GM18502 (cell line): Measurements from ENCODE around the gene SERPINA9.
"Not testable (repeated sequence)": the region's sequence is repeated elsewhere in the genome, so short reads cannot be mapped to it uniquely, and the experiment has no call there.

ENCODE experiments used
- ATAC-seq: cut with Tn5 transposase; IDR thresholded peaks from one replicate; pipeline ENCODE4 v1.9.1; 2021; ENCODE audit warnings: mild to moderate bottlenecking; ENCODE audit not compliant: unreplicated experiment, poor library complexity

SERPINA9 gene, protein sequence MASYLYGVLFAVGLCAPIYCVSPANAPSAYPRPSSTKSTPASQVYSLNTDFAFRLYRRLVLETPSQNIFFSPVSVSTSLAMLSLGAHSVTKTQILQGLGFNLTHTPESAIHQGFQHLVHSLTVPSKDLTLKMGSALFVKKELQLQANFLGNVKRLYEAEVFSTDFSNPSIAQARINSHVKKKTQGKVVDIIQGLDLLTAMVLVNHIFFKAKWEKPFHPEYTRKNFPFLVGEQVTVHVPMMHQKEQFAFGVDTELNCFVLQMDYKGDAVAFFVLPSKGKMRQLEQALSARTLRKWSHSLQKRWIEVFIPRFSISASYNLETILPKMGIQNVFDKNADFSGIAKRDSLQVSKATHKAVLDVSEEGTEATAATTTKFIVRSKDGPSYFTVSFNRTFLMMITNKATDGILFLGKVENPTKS

DNA sequence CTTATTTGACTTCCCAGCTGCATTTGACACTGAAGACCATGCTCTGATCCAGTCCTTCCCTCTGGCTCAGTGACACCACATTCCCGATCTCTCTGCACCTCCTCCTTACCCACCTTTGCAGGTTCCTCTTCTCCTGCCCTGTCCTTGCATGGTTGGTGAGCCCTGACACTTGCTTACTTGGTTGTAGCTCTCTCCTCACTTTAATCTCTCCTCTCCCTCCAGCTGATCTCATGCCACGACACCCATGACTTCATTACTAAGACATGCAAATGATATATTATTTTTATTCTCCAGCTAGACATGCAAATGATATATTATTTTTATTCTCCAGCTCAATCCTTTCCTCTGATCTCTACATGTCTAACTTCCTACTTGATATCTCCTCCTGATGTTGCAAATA lies at the start of gene SERPINA9:
Gene SERPINA9, minus strand, starts transcription at position 175 of the 400 bp plus-strand sequence. CDS start 6,357 bp downstream, outside the sequence.
- ATAC-seq = no peak

DNA sequence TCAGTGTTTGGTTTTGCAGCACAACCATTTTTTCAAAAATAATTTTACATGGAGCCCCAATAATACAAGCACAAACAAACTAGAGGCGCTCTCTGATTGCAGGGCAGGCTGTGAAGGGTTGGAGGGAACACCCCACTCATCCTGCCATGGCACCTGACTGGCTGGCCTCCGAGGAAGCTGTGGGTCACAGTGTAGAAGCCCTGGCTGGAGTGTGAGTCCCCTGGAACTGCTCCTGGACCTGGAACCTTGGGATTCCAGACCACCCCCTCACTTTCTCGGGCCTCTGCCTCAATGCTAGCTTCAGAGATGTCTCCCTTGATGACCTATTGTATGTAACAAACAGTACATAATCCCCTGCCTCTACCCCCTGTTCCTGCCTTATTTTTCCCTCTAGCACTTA lies 48.1 kb upstream of the SERPINA9 start:
- ATAC-seq = no peak

DNA sequence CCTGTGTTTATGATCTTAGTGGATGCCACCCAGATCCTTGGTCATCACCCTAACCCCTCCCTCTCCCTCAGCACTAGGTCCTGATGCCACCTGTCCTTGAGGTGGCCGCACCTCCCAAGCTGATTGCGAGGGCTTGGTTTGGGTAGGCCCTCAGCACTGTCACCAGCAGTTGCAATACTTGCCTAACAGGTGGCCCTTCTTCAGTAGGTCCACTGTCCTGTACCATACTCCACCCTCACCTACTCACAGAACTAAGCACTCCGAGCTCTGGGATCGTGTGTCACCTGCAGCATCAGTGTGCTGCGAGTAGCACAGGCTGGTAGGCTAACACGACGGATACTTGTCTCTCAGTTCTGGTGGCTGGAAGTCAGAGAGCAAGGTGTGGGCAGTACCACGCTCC lies 47.3 kb upstream of the SERPINA9 start:
- ATAC-seq = no peak

DNA sequence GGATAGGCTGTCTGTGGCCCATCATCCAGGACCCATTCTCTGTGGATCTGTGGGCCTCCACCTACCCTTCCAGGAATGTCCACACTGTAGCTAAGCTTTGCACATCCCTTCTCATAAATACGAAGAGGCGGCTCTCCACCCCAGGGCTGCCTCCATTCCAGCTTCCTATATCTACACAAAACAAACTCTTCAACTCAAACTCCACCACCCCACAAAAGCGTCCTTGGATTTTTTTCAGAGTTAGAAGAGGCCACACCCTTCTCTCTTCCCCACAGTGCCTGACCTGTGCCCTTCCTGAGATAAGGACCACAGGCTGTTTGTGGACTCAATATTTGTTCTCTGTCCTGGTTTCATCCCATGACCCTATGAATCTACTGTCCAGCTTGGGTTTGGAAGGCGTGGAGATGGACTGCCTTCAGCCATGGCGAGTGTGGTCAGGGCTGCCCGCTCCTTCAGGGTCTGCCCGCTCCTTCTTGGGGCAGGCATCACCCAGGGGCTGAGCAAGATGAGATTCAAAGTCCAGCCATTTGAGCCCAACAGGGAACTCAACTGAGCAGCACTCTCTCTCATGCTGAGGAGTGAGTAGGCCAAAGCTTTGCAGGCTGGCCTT lies 46.2 kb upstream of the SERPINA9 start:
- ATAC-seq = no peak

DNA sequence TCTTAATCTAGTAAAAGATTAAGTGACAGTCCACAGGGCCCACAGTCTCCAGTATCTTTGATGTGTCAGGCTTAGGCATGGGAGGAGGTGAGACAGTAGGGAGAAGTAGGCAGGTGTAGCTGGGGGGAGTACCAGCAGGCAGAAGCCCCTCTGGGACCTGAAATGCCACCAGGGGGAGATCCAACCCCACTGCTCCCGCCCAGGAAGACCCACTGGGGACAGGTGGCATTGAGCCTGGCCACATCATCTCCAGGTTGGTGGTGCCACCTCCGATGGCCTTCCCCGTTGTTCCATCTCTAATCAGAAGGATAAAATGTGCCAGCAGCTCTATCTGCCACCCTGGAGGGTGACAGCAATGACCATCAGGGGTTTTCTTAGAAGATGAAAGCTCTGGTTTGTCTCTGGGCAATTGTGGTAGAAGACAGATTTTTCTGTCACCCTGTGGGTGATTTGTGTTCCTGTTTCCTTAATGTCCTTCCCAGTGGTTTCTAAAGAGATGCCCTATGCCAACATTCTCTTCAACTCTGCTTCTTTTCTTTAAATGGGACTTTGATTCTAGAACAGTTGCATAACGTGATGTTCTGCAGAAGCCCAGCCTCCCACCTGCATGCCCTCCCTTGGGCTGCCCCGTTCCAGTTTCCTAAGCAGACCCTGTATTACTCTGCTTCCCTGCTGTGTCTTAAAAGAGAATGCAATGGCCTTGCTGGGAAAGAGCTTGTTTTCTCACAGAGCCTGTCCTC lies 45.5 kb upstream of the SERPINA9 start:
- no peak for ATAC-seq

DNA sequence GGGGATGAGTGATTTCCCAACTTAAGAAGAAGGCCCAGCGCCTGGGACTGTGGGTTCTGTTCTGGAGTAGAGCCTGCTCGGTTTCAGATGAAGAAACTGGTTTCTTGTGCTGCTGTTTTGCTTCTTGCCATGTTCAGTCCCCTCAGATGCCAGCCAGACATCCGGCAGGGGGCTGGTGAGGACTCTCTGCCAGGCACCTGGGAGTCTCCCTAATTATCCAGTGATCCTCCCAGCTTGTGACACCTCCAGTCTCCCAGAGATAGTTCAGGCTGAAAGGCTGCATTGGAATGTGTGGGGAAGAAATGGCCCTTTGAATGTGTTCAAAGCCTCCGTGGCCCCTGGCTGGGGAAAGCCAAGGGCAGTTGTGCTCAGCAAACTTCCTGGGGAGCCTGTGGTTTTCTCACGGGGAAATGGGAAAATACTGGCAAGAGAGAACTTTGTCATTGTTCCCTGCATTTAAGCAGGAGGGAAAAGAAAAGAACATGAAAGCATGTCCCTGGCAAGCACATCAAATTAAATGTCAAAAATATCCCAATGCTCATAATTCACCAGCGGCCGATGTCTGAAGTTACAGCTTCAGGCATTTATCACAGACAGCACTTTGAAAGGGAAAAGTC lies 41.8 kb upstream of the SERPINA9 start:
- ATAC-seq = no peak

DNA sequence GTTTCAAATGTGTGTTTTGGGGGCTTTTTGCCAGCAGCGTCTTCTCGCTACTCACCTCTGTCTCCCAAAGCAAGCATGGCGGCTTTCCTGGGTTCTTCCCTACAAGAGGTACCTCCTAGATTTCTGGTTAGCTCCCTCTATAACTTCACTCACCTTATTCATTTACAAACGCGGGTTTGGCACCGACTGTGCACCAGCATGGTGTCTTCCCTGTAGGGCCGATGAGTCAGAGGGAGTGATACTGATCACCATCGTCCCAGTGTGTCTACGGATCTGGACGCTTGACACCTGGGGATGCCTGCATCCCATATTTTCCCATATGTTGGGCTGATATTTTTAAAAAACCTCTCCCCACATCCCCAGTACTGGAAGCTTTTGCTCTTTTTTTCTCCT lies 41.2 kb upstream of the SERPINA9 start:
- ATAC-seq = no peak

DNA sequence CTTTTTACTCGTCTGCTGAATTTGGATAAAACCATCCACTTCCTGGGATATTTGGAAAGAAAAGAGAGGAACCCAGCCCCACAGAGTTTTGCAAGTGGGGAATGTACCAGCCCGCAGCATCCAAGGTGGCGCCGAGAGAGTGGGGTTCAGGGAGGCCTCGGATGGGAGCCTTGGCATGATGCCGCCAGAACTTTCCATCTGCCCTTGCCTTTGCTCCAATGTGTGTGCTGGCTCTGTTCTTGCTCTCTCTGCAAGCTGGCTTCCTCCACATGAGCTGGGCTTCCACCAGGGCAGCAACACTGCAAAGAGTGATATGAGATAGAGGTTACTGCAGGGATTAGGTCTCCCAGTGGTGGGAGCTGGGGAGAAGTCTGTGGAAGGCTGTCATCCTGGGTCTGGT lies 39.9 kb upstream of the SERPINA9 start:
- ATAC-seq = no peak

DNA sequence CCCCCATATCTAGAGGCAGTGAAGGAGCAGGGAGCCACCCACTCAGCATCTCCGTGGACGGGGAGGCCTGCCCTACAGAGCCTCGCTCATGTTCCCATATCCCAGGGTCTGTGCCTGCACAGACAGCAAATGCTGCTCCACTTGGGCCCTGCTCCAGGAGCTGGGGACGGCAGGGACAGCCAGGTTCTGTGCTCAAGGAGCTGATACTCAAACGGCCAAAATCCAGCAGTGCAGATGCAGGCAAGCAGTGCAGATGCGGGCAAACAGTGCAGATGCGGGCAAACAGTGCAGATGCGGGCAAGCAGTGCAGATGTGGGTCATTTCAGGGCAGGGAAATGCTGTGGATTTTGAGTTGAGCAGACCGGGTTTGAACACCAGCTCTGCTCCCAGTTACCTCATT lies 39.4 kb upstream of the SERPINA9 start:
- ATAC-seq = no peak

DNA sequence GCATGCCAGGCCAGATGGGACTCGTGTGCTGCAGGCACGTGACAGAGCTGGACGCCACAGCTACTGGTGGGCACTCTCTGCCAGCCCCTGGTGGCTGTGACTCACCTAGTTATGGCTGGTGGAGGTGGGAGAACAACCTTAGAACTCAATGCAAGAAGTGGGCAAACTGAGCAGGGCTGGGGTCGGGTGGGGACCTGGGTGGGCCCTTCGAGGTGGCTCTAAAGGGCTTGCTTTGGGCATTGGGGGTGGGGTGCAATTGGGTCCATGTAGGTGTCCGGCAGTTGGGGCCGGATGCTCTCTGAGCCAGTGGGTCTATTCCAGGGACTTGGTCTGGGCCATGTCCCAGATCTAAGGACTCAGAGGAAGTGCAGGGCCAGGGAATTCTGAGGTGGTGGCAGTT lies 38.4 kb upstream of the SERPINA9 start:
- ATAC-seq = no peak

DNA sequence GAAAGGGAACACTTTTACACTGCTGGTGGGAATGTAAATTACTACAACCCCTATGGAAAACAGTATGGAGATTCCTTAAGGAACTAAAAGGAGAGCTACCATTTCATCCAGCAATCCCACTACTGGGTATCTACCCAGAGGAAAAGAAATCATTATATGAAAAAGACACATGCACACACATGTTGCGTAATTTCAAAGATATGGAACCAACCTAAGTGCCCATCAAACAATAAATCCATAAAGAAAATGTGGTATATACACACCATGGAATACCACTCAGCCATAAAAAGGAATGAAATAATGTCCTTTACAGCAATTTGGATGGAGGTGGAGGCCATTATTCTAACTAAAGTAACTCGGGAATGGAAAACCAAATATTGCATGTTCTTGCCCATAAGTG lies 34.5 kb upstream of the SERPINA9 start:
- ATAC-seq = not testable (repeated sequence)

DNA sequence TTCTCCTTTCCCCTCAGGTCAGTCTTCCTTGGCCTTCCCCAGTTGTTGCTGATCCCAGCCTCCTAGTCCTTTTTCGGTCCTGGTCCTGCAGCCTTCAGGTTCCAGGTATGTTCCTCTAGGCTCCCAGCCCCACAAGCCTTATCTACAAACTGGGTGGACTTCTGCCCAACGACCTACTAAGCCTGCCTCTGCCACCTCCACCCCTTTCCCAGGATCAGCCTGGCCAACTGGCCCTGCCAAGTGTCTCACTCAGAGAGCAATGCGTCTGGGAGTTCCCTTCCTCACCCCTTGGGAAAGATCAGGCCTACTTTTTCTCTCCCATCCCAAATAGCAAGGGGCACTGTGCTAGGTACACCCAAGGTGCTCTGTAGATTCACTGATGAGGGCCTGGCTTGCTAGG lies 33.4 kb upstream of the SERPINA9 start, which contains the start of gene SERPINA12:
Gene SERPINA12, minus strand, starts transcription at position 114 of the 400 bp plus-strand sequence. CDS start 11,072 bp downstream, outside the sequence.
- ATAC-seq = no peak

DNA sequence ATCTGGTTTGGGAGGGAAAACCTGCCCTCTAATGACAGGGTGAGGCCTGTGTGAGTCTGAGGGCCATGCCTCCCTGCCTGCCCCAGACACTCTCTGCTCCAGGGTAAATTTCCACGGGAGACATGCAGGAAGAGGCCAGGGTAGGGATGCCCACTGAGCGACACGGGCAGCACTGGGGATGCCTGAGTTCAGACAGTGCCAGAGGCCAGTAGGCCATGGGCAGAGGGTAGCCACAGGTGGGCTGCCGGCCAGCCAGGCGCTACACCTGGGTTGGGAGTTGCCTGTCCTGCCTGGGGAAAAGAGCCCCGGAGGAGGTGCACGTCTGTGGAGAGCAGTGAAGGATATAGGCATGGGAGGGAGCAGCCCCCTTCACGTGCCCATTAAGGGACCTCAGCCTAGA lies 29.6 kb upstream of the SERPINA9 start:
- ATAC-seq = no peak

DNA sequence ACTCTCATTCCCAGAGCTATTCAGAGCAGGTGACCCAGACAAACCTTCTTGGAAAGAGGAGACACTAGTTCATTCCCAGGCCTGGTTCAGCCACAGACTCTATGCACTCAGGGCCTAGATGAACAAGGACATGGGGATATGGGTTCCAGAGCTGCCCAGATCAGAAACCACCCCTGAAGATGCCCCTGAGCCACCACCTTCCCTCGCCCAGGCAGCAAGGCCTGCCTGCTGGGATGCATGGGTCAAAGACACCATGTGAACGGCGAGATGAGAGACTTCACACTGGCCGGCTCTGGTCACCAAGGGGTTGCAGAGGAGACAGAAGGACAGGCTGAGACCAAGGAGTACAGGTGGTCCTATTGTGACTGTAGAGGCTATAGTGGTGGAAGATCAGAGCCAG lies 29.2 kb upstream of the SERPINA9 start:
- no peak for ATAC-seq

DNA sequence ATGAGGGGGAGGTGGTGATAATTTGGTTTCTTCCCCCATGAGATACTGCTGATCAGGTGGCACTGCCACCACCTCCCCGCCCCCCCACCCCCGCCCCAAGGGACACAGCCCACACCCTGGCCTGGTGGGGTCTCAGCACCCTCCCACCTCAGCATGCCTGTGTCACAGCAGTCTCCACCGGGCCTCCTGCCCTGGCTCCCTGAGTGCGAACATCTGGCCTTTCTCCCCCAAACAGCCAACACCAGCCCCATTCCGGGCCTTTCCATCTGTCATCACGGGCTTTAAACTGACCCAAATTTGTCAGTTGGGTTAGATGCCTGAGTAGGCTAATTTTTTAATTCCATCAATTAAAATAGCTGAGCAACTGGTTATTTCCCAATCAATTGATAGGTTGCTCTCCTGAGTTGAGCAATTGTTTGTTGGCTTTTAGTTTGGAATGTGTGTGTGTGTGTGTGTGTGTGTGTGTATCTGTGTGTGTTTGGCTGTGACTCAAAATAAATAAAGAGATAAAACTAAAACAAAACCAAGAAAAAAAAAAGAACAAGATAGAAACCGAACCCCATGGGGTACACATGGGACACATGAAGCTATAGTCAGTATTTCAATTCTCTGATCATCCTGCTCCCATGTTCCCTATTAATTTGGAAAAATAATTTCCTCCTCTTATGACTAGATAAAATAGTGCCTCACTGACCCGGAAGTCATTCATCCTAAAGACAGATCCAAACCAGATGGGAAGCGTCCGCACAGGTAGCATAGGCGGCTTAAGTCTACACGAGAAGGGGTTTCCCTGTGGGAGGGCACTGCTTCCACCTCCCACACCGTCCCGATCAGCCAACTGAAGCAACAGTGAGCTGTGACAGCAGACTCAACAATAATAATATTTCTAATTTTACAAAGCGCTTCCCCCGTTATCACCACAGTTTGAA lies 25.9 kb upstream of the SERPINA9 start:
- no peak for ATAC-seq

DNA sequence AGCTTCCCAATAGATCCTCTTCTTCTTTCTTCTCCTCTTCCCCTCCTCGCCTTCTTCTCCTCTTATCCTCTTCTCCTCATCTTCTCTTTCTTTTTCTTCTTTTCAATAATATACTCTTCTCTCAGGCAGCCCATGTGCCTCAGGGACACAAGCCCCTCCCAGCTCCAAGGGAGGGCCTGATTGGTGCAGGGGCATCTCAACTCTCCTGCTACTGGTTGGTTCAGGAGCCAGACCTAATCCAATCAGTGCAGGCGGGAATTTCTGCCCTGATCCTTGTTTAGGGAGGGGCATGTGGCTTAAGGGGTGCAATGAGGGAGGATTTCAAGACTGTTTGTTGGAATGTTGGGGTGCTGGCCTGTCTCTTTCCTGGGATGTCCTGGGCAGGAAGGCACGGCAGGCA lies 24.3 kb upstream of the SERPINA9 start:
- no peak for ATAC-seq

DNA sequence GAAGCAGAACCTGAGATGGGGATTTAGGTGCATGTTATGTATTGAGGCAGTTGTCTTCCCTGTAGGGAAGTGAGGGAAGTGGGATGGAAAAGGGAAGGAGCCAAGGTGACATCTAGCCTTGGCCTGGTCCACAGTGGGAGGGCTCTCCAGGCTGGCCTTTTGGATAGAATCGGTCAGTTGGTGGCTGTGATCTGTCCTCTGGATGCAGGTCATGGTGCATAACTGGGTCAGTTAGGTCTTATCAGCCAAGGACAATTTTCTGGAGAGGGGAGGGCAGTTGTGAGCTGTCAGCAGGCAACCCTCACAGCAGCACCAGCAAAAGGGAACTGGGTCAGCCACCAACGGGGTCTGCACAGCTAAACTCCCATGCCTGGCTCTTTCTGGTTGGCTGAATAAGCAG lies 23.7 kb upstream of the SERPINA9 start:
- no peak for ATAC-seq

DNA sequence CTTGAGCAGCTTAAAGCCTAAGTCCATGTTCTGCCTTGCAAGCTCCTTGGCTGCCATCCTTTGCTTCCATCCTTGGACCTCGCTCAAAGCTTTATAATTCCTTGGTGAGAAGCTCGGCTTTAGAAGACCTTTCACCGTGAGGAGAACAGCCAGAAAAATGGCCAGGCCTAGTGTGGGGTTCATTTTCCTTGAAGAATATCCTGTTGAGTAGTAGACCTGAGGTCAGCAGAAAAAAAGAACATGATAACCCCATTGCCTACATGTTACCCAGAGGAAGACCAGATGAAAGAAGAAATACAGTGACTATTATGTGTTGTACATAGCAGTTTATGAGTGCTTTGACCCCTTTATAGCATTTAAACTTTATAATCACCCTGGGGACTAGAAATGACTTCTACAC lies 22.2 kb upstream of the SERPINA9 start:
- no peak for ATAC-seq

DNA sequence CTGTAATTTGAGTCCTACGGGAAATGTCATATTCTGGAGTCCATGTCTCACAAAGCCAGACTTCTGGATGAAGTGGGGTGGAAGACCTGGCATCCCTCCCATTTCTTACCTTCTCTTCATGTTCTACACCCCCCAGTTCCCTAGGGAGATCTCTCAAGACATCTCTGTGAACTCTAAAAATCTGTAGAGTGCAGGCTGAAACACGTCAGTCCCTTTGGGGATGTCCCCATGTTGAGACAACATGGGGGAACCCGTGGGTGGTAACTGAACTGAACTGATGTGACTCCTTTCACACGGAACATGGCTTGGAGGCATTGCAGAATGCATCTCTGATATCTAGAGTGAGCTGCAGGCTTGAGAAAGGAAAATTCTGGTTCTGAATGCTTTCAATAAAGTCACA lies 18.1 kb upstream of the SERPINA9 start:
- no peak for ATAC-seq

DNA sequence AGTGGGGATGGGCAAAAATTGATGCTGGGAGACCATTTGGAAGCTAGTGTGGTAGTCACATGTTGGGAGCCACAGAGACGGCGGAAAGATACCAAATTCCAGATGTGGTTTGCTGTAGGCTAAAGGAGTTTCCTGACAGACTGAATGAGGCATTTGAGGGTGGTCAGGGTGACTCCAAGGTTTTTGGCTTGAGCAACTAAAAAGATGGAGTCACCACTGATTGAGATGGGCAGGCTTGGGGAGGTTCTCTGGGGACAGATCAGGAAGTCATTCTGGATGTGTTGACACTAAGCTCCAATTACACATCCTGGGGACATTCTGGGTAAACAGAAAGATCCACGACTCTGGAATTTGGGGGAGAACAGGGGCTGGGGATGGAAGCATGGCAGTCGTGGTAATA lies 15.5 kb upstream of the SERPINA9 start:
- ATAC-seq = no peak
